Chondrocyte (in vitro differentiated cells): Measurements from ENCODE around the gene SYNC. TPM values are rescaled to one million over a fixed set of nuclear protein-coding genes. Genes with fewer than 3 reads are reported as not detected.
"Not testable (repeated sequence)": the region's sequence is repeated elsewhere in the genome, so short reads cannot be mapped to it uniquely, and the experiment has no call there.

Experiments used
- DNase-seq: peaks from one replicate; pipeline ENCODE4 v3.0.0; 2021; ENCODE audit warnings: mixed read lengths, low spot score
- H3K27ac Mint-ChIP-seq: one replicate; pipeline ENCODE4 v1.8.0; 2021; ENCODE audit warnings: mild to moderate bottlenecking, moderate library complexity, mixed read lengths; ENCODE audit not compliant: unreplicated experiment
- H3K27me3 Mint-ChIP-seq: 2 replicates; pipeline ENCODE4 v1.8.0; 2021; ENCODE audit warnings: low read depth, mixed read lengths
- H3K36me3 Mint-ChIP-seq: 2 replicates; pipeline ENCODE4 v1.8.0; 2021; ENCODE audit warnings: low read depth, mixed read lengths
- H3K4me1 Mint-ChIP-seq: 2 replicates; pipeline ENCODE4 v1.8.0; 2021; ENCODE audit warnings: low read depth, mild to moderate bottlenecking, mixed read lengths
- H3K4me3 Mint-ChIP-seq: one replicate; pipeline ENCODE4 v1.8.0; 2021; ENCODE audit warnings: mild to moderate bottlenecking, moderate library complexity, mixed read lengths; ENCODE audit not compliant: unreplicated experiment
- H3K9me3 Mint-ChIP-seq: 2 replicates; pipeline ENCODE4 v1.8.0; 2021; ENCODE audit warnings: low read depth, mixed read lengths
- total RNA-seq: library from RNA; stranded (reverse); gene quantifications from 3 replicates; pipeline ENCODE4 v1.2.1, GENCODE V29; 2021
- TF ChIP-seq, protein P1 (sequence below): fragments of 200-600 bp; sonication (generic); IDR thresholded peaks from 2 replicates; pipeline ENCODE4 v1.5.0; 2021; ENCODE audit warnings: antibody characterized with exemption, mild to moderate bottlenecking, moderate library complexity

Gene SYNC
- total RNA-seq, 1 donor from 2014 or later, result 71.8 TPM

DNA sequence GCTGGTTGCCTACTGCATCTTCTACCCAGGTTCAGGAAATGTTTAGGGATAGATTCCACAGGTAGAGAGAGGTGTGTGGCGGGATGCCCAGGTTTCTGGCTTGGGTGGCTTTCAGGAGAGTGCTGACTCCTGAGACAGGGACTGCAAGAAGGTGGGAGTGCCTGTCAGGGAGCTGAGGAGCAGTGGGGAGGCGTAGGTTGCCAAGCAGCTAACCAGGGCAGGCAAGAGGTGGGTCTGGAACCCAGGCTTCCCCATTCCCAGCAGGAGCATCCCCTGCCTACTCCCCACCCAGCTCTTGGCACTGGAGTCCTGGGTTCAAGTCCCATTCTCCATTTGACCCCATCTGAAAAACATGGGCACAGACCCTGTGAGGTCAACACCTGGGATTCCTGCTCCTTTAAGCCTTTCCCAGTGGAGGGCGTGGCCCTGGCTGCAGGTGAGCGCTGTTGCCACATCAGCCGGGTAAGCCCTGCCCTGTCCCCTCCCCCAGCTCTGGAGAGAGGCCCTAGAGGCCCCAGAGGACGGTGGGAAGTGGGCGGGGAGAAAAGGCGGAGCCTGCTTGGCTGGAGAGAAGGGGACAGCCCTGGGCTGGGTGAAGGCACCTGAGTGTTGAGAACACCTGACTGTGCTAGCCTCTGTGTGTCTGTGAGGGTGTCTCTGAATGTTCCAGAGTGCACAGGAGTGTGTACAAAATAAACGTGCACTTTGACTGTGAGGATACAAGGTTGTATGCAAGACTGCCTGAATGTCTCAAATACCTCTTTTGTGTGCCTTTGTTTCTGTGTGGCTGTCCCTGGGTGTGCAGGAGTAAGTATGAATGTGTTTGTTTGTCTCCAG lies 14.0 kb upstream of the SYNC start:
- H3K4me3 Mint-ChIP-seq, result no peak overlapping the region
- no peaks in the 10 kb centered on the region for H3K9me3 Mint-ChIP-seq
- H3K27me3 Mint-ChIP-seq, result no peaks in the 10 kb centered on the region
- DNase-seq, result no peak
- H3K27ac Mint-ChIP-seq, result no peak overlapping the region
- H3K36me3 Mint-ChIP-seq, result no peaks in the 10 kb centered on the region
- TF ChIP-seq, protein P1, sequence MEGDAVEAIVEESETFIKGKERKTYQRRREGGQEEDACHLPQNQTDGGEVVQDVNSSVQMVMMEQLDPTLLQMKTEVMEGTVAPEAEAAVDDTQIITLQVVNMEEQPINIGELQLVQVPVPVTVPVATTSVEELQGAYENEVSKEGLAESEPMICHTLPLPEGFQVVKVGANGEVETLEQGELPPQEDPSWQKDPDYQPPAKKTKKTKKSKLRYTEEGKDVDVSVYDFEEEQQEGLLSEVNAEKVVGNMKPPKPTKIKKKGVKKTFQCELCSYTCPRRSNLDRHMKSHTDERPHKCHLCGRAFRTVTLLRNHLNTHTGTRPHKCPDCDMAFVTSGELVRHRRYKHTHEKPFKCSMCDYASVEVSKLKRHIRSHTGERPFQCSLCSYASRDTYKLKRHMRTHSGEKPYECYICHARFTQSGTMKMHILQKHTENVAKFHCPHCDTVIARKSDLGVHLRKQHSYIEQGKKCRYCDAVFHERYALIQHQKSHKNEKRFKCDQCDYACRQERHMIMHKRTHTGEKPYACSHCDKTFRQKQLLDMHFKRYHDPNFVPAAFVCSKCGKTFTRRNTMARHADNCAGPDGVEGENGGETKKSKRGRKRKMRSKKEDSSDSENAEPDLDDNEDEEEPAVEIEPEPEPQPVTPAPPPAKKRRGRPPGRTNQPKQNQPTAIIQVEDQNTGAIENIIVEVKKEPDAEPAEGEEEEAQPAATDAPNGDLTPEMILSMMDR, result no peak
- H3K4me1 Mint-ChIP-seq, result peaks cover 7% of the 10 kb centered on the region

DNA sequence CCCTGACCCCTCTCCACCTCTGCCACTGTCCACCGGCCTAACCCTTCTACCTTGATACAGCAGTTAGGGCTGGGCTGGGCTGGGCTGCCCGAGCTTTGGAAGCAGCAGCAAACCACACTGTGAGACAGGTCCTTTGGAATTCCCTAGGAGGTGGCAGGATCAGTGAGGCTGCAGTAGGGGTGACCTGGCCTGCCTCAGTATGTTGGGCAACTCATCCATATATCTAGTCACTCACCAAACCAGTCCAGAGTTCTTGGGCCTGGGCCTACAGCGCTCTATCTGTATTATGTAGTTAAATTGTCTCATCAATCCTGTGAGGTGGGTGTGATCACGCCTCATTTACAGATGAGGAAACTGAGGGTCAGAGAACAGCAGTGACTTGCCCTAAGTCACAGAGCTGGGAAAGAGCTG lies 13.3 kb upstream of the SYNC start:
- no peaks in the 10 kb centered on the region for H3K36me3 Mint-ChIP-seq
- TF ChIP-seq, protein P1, result no peak
- H3K27me3 Mint-ChIP-seq, result no peaks in the 10 kb centered on the region
- DNase-seq, result no peak
- no peak overlapping the region for H3K4me3 Mint-ChIP-seq
- H3K9me3 Mint-ChIP-seq, result no peaks in the 10 kb centered on the region
- H3K27ac Mint-ChIP-seq, result no peak overlapping the region
- peaks cover 7% of the 10 kb centered on the region for H3K4me1 Mint-ChIP-seq

DNA sequence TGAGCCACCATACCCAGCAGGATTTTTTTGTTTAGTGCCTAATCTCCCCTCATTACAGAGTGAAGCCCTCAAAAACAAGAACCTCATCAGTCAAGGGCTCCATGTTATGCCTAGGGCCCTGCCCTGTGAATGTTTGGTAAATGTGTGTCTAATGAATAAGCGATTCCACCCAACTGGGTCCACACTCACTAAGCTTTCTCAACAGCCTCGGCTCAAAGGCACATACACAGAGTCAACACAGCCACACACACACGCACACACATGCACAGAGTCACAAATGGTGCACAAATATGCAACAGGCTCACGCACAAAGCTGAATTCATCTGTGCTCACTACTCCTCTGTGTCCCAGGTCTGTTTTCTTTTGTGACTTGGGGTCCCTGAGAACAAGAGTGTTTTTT lies 11.7 kb upstream of the SYNC start:
- Mint-ChIP-seq H3K27ac (no peak overlapping the region), H3K9me3 (no peaks in the 10 kb centered on the region), H3K4me3 (no peak overlapping the region), H3K4me1 (peaks cover 7% of the 10 kb centered on the region), H3K27me3 (no peaks in the 10 kb centered on the region), H3K36me3 (no peaks in the 10 kb centered on the region)
- DNase-seq, result no peak
- TF ChIP-seq, protein P1, result no peak

DNA sequence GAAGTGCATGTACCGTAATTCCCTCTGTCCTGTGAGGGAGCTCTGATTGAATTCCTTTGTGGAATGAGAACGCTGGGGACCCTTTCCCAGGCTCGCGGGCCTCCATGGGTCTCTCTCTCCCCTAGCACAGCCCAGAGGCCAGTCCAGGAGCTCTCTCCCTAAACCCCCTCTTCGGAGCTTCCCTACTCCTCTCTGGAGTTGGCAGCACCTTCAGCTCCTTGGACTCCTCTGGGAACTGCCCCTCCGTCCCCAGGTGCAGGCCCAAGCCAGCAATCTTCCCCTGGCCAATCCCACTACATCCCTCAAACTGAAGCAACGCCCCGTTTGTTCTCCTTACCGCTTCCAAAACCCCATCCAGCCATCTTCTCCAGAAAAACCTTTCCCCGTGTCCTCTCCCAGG lies 10.5 kb upstream of the SYNC start:
- H3K4me1 Mint-ChIP-seq, result peaks cover 7% of the 10 kb centered on the region
- H3K27me3 Mint-ChIP-seq, result no peaks in the 10 kb centered on the region
- no peaks in the 10 kb centered on the region for H3K9me3 Mint-ChIP-seq
- TF ChIP-seq, protein P1, result no peak
- DNase-seq, result no peak
- H3K4me3 Mint-ChIP-seq, result no peak overlapping the region
- H3K36me3 Mint-ChIP-seq, result no peaks in the 10 kb centered on the region
- H3K27ac Mint-ChIP-seq, result no peak overlapping the region

DNA sequence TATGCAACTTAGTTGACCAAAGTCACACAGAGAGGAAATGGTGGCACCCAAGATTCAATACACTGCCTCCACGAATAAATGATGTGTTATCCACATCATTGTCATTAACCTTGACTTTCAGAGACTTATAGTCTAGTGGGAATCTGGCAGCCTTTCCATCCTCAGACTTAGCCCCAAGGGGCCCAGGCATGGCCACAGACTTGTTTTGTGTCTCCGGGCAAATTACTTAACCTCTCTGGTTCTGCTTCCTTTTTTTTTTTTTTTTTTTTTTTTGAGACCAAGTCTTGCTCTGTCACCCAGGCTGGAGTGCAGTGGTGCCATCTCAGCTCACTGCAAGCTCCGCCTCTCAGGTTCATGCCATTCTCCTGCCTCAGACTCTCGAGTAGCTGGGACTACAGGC lies 8.7 kb upstream of the SYNC start:
- not testable (repeated sequence) for H3K9me3 Mint-ChIP-seq, H3K27ac Mint-ChIP-seq, H3K36me3 Mint-ChIP-seq, H3K27me3 Mint-ChIP-seq, H3K4me3 Mint-ChIP-seq, DNase-seq
- H3K4me1 Mint-ChIP-seq, result peaks cover 14% of the 10 kb centered on the region

DNA sequence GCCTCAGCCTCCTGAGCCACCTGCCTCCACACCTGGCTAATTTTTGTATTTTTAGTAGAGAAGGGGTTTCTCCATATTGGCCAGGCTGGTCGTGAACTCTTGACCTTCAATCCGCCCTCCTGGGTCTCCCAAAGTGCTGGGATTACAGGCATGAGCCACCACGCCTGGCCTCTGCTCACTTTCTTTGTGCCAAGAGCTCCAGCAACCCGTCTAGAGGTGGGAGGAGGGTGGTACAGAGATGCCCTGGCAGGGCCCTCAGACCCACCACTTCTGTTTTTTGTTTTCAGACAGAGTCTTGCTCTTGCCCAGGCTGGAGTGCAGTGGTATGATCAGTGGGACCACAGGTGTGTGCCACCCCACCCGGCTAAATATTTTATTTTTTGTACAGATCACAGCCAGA lies 6.9 kb upstream of the SYNC start:
- Mint-ChIP-seq H3K36me3 (no peaks in the 10 kb centered on the region), H3K4me1 (peaks cover 22% of the 10 kb centered on the region), H3K27me3 (no peaks in the 10 kb centered on the region), H3K9me3 (no peaks in the 10 kb centered on the region), H3K27ac (no peak overlapping the region), H3K4me3 (no peak overlapping the region)
- TF ChIP-seq, protein P1, result no peak
- no peak for DNase-seq
